ENCODE data around the gene FARS2. TPM values are rescaled to one million over a fixed set of nuclear protein-coding genes. Genes with fewer than 3 reads are reported as not detected.

Gene FARS2
- polyA plus RNA-seq, 1 donor (not counting 4 experiments of a cell fraction or from before 2014, with no cell fraction given), result 21.3 TPM

GRCh38 chr6:5398530-5398929, 137.2 kb downstream of the FARS2 start:
- H3K27me3 ChIP-seq (ENCODE audit: control insufficient read depth, extremely low read depth, insufficient read depth, low read length), result no peaks in the 10 kb centered on the region
- dilution Hi-C loops (cut with MboI; ENCODE audit: extremely low pct_ligation_motif_present, low sequenced_read_pairs), result no loop called here
- no peak overlapping the region for H3K4me2 ChIP-seq (ENCODE audit: control insufficient read depth, extremely low read depth, insufficient read depth, low read depth, low read length)
- no peaks in the 10 kb centered on the region for H3K9me3 ChIP-seq (ENCODE audit: control insufficient read depth, low read depth, low read length)
- no peaks in the 10 kb centered on the region for H3K9me1 ChIP-seq (ENCODE audit: control insufficient read depth, extremely low read depth, insufficient read depth, low read length)
- no peak overlapping the region for H3K4me3 ChIP-seq (ENCODE audit: control insufficient read depth in 2 of 3, extremely low read depth in 1 of 3, insufficient read depth in 2 of 3, low read depth in 1 of 3, low read length in 3 of 3)
- H4K20me1 ChIP-seq (ENCODE audit: control insufficient read depth, extremely low read depth, insufficient read depth, low read length), result no peaks in the 10 kb centered on the region
- H3K9ac ChIP-seq (ENCODE audit: control insufficient read depth, extremely low read depth, insufficient read depth, low read length), result no peak overlapping the region
- no peak overlapping the region for H3K27ac ChIP-seq (ENCODE audit: control insufficient read depth, insufficient read depth, low read length)
- TF ChIP-seq CTCF (optimal IDR thresholded peaks at IDR 0.05 in 1 of 3, IDR thresholded peaks at IDR 0.05 in 1 of 3, conservative IDR thresholded peaks at IDR 0.05 in 1 of 3; ENCODE audit: extremely low read depth in 1 of 3, insufficient read depth in 2 of 3, low read length in 3 of 3) (peak in 2 of 3 experiments; percentile 33 to 44), EZH2 (IDR thresholded peaks at IDR 0.05; ENCODE audit: low read length) (no peak)
- no peaks in the 10 kb centered on the region for H3K79me2 ChIP-seq (ENCODE audit: control insufficient read depth, insufficient read depth, low read length)
- FAIRE-seq (peak; percentile 13), DNase-seq (ENCODE audit: low read depth, low spot score) (peak; percentile 17)
- H2AFZ ChIP-seq (ENCODE audit: control insufficient read depth, low read length), result no peak overlapping the region
- peaks cover 0 to 2% of the 10 kb centered on the region in 2 experiments for H3K36me3 ChIP-seq (ENCODE audit: control insufficient read depth in 2 of 2, extremely low read depth in 1 of 2, insufficient read depth in 2 of 2, low read length in 2 of 2)
- peaks cover 11% of the 10 kb centered on the region for H3K4me1 ChIP-seq (ENCODE audit: control insufficient read depth, extremely low read depth, insufficient read depth, low read length)

- no peak for TF ChIP-seq CTCF (optimal IDR thresholded peaks at IDR 0.05 in 1 of 3, IDR thresholded peaks at IDR 0.05 in 1 of 3, conservative IDR thresholded peaks at IDR 0.05 in 1 of 3; ENCODE audit: extremely low read depth in 1 of 3, insufficient read depth in 2 of 3, low read length in 3 of 3)
- no peak for TF ChIP-seq EZH2 (IDR thresholded peaks at IDR 0.05; ENCODE audit: low read length)
- H3K4me1 ChIP-seq (ENCODE audit: control insufficient read depth, extremely low read depth, insufficient read depth, low read length), result peaks cover 15% of the 10 kb centered on the region
- dilution Hi-C loops (cut with MboI; ENCODE audit: extremely low pct_ligation_motif_present, low sequenced_read_pairs), result no loop called here
- FAIRE-seq (no peak), DNase-seq (ENCODE audit: low read depth, low spot score) (no peak)
- H3K9me3 ChIP-seq (ENCODE audit: control insufficient read depth, low read depth, low read length), result no peaks in the 10 kb centered on the region
- no peaks in the 10 kb centered on the region for H3K79me2 ChIP-seq (ENCODE audit: control insufficient read depth, insufficient read depth, low read length)
- H3K27me3 ChIP-seq (ENCODE audit: control insufficient read depth, extremely low read depth, insufficient read depth, low read length), result no peaks in the 10 kb centered on the region
- H3K36me3 ChIP-seq (ENCODE audit: control insufficient read depth in 2 of 2, extremely low read depth in 1 of 2, insufficient read depth in 2 of 2, low read length in 2 of 2), result peaks cover 0 to 2% of the 10 kb centered on the region in 2 experiments
- no peak overlapping the region for H3K4me2 ChIP-seq (ENCODE audit: control insufficient read depth, extremely low read depth, insufficient read depth, low read depth, low read length)
- H3K27ac ChIP-seq (ENCODE audit: control insufficient read depth, insufficient read depth, low read length), result no peak overlapping the region
- H3K4me3 ChIP-seq (ENCODE audit: control insufficient read depth in 2 of 3, extremely low read depth in 1 of 3, insufficient read depth in 2 of 3, low read depth in 1 of 3, low read length in 3 of 3), result no peak overlapping the region
- H2AFZ ChIP-seq (ENCODE audit: control insufficient read depth, low read length), result no peak overlapping the region
- H4K20me1 ChIP-seq (ENCODE audit: control insufficient read depth, extremely low read depth, insufficient read depth, low read length), result no peaks in the 10 kb centered on the region
- H3K9me1 ChIP-seq (ENCODE audit: control insufficient read depth, extremely low read depth, insufficient read depth, low read length), result no peaks in the 10 kb centered on the region
- H3K9ac ChIP-seq (ENCODE audit: control insufficient read depth, extremely low read depth, insufficient read depth, low read length), result no peak overlapping the region
Measured at GRCh38 chr6:5399391-5399790, 138.1 kb downstream of the FARS2 start.
